Stimulated activated CD8-positive, alpha-beta memory T cell treated with anti-CD3 and anti-CD28 coated beads, Interleukin-15, amount 100 ng/mL, for 24 hours (primary cell): ENCODE data around the gene TUBD1.
"Not testable (repeated sequence)": the region's sequence is repeated elsewhere in the genome, so short reads cannot be mapped to it uniquely, and the experiment has no call there.

Experiments used
- DNase-seq: peaks from one replicate; pipeline ENCODE4 v3.0.0-alpha.2; 2020; ENCODE audit warnings: low read depth

Gene TUBD1

DNA sequence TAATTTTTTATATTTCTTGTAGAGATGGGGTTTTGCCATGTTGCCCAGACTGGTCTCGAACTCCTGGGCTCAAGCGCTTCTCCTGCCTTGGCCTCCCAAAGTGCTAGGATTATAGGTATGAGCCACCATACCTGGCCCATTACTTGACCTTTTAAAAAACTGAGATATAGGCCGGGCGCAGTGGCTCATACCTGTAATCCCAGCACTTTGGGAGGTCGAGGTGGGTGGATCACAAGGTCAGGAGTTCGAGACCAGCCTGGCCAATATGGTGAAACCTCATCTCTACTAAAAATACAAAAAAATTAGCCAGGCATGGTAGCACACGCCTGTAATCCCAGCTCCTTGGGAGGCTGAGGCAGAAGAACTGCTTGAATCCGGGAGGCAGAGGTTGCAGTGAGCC lies 19.3 kb downstream of the TUBD1 start:
- DNase-seq, result not testable (repeated sequence)

DNA sequence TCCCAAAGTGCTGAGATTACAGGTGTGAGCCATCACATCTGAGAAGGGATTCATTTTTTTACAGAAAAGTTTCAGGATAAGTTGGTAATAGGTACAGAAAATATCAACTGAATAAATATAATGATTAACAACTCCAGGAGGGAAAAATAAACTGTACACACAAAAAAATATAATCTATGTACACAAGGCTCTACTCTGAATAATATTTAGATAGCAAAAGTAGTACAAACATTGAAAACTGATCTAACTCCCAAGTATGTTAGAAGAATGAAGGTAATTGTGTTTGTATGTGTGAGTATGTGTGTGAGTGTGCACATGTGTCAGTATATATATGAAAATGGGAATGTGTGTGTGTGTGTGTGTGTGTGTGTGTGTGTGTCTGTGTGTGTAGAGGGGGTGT lies 20.4 kb downstream of the TUBD1 start:
- no peak for DNase-seq

GRCh38 chr17:59870482-59870881 lies 22.3 kb downstream of the TUBD1 start:
- no peak for DNase-seq

GRCh38 chr17:59869941-59870218 lies 22.9 kb downstream of the TUBD1 start:
- DNase-seq, result no peak

- DNase-seq, result no peak
Observed at GRCh38 chr17:59863616-59864015, 29.1 kb downstream of the TUBD1 start.

DNA sequence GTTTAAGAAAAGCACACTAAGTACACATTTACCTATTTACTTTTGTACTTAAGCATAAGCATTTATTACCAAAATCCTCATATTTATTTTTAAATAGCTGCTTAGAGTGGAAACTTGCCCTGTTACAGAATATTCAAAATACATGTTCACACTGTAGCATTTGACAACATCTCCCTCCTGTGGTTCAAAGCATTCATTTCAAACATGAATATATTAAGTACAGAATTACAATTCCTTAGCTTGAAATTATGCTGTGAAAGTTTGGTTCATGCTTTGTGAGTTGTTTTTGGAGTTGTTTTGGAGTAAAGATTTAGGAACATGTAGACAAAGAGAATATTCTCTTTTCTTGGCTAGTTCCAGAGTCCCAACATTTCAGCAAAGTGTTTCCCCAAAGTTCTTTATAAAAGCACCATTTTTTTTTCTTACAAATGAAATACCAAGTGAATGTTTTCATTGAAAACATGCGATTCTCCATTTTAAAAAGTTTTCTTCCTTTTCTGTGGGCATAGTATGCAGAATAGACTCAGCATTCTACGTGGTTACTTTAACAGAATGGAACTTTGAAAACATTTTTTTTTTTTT lies 33.2 kb downstream of the TUBD1 start:
- no peak for DNase-seq

DNA sequence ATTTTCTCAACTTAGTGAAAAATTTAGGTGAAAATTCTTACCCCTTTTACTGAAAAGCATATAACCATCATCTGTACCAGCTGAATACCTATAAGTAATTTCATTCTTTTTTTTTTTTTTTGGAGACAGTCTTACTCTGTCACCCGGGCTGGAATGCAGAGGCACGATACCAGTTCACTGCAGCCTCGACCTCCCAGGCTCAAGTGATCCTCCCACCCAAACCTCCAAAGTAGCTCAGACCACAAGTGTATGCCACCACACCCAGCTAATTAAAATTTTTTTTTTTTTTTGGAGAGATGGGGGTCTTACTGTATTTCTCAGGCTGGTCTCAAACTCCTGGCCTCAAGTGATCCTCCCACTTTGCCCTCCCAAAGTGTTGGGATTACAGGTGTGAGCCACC lies 33.8 kb downstream of the TUBD1 start:
- no peak for DNase-seq

- DNase-seq, result no peak
Observed at GRCh38 chr17:59858167-59858816, 34.5 kb downstream of the TUBD1 start.

DNA sequence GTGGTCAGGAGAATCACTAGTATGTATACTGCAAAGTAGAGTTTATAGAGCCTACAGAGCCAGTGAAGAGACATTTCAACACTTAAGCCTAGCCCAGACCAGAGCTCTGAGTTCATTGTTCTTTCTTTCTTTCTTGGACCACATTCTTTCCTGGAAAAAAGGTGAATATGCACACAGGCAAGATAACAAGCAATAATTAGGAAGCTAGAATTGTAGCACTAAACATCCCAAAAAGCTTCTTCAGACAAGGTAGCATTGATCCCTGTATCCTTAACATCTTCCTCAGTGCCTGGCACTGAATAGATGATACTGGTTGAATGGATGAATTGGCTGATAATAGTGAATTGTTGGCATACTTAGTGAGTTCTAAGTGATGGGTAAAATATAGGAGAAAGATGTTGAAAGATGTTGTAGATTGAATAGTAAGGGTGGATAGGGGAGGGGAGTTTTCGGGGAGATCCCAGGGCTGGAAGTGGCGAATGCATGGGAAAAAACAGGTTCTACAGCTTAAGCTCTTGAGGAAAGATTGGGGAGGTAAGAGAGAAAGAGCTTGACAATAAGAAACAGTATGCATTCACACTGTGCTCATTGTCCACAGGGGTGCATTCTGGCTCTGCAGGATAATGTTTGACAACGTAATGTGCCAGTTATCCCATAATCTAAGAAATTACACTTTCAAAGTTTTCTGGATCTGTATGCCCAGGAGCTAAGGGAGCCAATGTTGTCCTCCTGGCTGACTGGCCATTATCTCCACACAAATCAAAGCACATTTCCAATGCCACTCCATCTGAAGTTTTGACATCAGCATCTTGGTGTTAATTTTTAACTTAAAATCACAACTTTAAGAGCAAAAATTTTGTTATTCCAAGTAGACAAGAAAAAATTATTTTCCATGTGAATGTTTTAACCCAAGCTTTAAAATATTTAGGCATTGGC lies 35.6 kb downstream of the TUBD1 start:
- DNase-seq, result no peak

DNA sequence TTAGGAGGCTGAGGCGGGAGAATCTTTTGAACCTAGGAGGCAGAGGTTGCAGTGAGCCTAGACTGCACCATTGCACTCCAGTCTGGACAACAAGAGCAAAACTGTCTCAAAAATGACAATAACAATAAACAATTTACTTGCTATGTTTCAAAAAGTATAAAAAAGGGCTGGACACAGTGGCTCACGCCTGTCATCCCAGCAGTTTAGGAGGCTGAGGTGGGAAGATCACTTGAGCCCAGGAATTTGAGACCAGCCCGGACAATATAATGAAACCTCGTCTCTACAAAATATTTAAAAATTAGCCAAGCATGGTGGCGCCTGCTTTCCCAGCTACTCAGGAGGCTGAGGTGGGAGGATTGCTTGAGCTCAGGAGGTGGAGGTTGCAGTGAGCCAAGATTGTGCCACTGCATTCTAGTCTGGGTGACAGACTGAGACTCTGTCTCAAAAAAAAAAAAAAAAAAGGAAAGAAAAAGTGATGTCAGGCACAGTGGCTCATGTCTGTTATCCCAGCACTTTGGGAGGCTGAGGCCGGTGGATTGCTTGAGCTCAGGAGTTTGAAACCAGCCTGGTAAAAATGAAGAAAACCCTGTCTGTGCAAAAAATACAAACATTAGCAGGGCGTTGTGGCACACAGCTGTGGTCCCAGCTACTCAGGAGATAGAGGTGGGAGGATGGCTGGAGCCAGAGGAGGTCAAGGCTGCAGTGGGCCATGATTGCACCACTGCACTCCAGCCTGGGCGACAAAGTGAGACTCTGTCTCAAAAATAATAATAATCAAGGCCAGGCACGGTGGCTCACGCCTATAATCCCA lies 38.6 kb downstream of the TUBD1 start:
- not testable (repeated sequence) for DNase-seq

DNA sequence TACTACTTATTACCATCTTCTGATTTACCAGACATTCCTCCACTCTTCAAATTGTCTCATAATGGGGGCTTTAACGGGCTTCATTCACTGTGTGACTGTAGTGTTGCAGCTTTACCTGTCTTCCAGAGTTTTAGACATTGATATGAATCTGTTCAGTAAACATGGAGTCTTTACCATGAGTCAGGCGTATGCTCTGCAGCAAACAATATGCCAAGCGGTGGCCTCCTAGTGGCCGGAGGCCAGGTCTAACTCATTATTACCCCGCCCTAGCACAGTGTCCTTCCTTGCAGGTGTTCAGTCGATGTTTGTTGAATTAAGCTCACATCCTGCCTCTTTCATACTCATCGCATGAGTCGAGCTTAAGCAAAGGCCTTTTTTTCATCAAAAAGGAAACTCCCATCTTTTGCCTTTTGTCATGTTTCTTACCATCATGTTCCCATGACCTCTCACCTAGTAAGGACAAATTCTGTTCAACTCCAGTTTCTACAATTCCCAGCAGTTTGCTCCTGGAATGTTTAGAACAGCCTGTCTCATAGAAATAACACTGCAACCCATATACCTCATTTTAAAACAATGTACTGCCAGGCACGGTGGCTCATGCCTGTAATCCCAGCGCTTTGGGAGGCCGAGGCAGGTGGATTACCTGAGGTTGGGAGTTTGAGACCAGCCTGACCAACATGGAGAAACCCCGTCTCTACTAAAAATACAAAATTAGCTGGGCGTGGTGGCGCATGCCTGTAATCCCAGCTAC lies 39.4 kb downstream of the TUBD1 start:
- no peak for DNase-seq

DNA sequence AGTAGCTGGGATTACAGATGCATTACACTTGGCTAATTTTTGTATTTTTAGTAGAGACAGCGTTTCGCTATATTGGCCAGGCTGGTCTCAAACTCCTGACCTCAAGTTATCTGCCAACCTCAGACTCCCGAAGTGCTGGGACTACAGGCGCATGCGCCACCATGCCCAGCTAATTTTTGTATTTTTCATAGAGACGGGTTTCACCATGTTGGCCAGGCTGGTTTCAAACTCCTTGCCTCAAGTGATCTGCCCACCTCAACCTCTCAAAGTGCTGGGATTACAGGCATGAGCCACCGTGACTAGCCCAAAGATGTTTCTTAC lies 39.9 kb downstream of the TUBD1 start:
- not testable (repeated sequence) for DNase-seq

- DNase-seq, result no peak
Observed at GRCh38 chr17:59851439-59852375, 41.0 kb downstream of the TUBD1 start.

DNA sequence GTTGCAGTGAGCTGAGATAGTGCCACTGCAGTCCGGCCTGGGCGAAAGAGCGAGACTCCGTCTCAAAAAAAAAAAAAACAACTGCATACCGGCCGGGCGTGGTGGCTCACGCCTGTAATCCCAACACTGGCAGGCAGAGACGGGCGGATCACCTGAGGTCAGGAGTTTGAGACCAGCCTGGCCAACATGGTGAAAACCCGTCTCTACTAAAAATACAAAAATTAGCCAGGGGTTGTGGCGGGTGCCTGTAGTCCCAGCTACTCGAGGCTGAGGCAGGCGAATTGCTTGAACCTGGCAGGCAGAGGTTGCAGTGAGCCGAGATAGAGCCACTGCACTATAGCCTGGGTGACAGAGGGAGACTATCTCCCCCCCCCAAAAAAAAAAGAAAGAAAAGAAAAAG lies 42.4 kb downstream of the TUBD1 start:
- DNase-seq, result not testable (repeated sequence)

- no peak for DNase-seq
Observed at GRCh38 chr17:59848778-59849177, 44.0 kb downstream of the TUBD1 start.

DNA sequence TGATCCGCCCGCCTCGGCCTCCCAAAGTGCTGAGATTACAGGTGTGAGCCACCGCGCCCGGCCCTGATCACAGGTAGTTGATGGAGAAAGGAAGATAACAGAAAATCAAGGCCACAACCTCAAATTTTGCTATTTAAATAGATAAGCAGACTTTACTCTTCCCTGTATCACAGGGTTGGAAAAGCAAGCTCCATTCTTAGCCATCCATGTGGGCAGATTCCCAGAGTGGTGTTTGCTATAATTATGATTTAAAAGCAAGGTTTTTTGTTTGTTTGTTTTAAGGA lies 44.4 kb downstream of the TUBD1 start:
- DNase-seq, result no peak

- DNase-seq, result no peak
Observed at GRCh38 chr17:59846394-59847165, 46.2 kb downstream of the TUBD1 start.

GRCh38 chr17:59845595-59846393 lies 46.9 kb downstream of the TUBD1 start:
- DNase-seq, result no peak

DNA sequence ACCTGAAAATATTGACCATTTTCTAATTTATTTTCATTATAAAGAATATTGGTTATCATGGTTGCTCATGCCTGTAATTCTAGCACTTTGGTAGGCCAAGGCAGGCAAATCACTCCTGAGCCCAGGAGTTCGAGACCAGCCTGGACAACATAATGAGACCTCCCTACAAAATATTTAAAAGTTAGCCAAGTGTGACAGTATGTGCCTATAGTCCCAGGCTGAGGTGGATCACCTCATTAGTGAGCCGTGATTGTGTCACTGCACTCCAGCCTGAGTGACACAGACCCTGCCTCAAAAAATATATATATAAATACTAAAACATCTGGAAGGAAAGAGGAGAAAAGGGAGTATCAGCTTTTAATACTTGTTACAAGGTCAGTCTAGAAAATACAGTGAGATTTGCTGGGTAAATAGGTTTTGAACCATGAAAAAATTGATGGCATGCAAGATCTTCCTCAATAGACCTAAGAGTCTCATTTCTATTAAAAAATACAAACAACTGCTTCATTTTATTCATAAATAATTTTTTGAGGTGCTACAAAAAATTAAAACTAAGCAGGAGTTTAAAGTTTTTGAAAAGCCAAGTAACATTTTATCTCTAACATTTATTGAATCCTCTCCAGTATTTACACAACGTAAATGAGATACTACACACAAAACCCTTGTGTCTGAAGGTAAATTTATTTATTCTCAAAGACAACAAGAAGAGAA lies 47.7 kb downstream of the TUBD1 start:
- no peak for DNase-seq
